AG04450 (cell line): ENCODE measurements around the gene IQCN. TPM values are rescaled to one million over a fixed set of nuclear protein-coding genes. Genes with fewer than 3 reads are reported as not detected.

ENCODE experiments used
- CTCF ChIA-PET: fragments of 300-600, 350-600 bp; formaldehyde crosslinking; extraction: SDS; loops from one replicate; lab custom pipeline; 2022; ENCODE audit warnings: antibody characterized with exemption, inconsistent platforms; lab: Charles Lee
- POLR2A ChIA-PET: fragments of 350-600 bp; formaldehyde crosslinking; extraction: SDS; loops from one replicate; lab custom pipeline; 2021; ENCODE audit warnings: antibody characterized with exemption, inconsistent platforms; lab: Yijun Ruan, JAX
- DNase-seq: peaks from one replicate; pipeline ENCODE4 v3.0.0-alpha.2; 2011; ENCODE audit warnings: low read depth, low spot score
- H3K27ac ChIP-seq: one replicate; pipeline ENCODE4 v1.5.1; 2012; ENCODE audit warnings: low read depth, low read length, control low read depth
- H3K27me3 ChIP-seq: one replicate; pipeline ENCODE4 v1.6.0; 2012; ENCODE audit warnings: low read length; ENCODE audit not compliant: control insufficient read depth, insufficient read depth
- H3K4me3 ChIP-seq: 2 replicates; pipeline ENCODE4 v1.5.1; 2011; ENCODE audit warnings: mild to moderate bottlenecking, low read depth, low read length, control low read depth
- H3K9me3 ChIP-seq: 2 replicates; pipeline ENCODE4 v1.5.1; 2012; ENCODE audit warnings: low read length; ENCODE audit not compliant: control insufficient read depth, insufficient read depth
- polyA plus RNA-seq: library from polyadenylated mRNA; depleted of rRNA; stranded (reverse); fragments of >200 nt; gene quantifications from 2 replicates; pipeline ENCODE4 v1.2.3, GENCODE V29; 2011
- TF ChIP-seq, protein P1 (sequence below): IDR thresholded peaks from 2 replicates; pipeline ENCODE4 v1.5.1; 2011; ENCODE audit warnings: low read depth, low read length, control low read depth, inconsistent platforms

IQCN gene
- polyA plus RNA-seq, 1 experiment, result 0.45 TPM

DNA sequence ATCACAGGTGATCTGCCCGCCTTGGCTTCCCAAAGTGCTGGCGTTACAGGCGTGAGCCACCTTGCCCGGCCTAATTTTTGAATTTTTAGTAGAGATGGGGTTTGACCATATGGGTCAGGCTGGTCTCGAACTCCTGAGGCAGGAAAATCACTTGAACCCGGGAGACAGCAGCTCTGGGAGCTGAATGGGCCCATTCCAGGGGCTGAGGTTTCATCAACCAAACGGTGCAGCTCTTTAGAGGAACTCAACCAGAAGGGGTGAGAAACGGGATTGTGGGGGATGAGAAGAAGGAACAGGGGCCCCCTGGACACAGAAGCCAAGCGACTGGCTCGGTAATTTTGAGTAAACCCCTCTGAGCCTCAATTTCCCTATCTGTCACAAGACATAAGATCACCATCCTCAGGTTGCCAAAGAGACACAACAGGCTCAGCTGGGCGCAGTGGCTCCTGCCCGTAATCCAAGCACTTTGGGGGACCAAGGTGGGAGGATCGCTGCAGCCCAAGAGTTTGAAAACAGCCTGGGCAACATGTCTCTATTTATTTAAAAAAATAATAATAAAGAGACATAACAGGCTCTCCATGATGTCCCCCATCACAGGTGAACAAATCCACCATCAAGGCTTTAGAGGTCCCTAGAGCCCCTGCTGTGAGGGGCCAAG, 562 bp downstream of the IQCN start:
- CTCF ChIA-PET, result interaction anchor here (1.4 kb wide), 1 partner anchor 55 kb away, joined by 6 read pairs; no protein-coding TSS in a partner anchor
- H3K4me3 ChIP-seq, result no peak overlapping the region
- DNase-seq, result no peak
- TF ChIP-seq, protein P1, sequence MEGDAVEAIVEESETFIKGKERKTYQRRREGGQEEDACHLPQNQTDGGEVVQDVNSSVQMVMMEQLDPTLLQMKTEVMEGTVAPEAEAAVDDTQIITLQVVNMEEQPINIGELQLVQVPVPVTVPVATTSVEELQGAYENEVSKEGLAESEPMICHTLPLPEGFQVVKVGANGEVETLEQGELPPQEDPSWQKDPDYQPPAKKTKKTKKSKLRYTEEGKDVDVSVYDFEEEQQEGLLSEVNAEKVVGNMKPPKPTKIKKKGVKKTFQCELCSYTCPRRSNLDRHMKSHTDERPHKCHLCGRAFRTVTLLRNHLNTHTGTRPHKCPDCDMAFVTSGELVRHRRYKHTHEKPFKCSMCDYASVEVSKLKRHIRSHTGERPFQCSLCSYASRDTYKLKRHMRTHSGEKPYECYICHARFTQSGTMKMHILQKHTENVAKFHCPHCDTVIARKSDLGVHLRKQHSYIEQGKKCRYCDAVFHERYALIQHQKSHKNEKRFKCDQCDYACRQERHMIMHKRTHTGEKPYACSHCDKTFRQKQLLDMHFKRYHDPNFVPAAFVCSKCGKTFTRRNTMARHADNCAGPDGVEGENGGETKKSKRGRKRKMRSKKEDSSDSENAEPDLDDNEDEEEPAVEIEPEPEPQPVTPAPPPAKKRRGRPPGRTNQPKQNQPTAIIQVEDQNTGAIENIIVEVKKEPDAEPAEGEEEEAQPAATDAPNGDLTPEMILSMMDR, result no peak
- H3K27ac ChIP-seq, result no peak overlapping the region
- POLR2A ChIA-PET, result interaction anchor here (1.4 kb wide), 1 partner anchor 70 kb away, joined by 3 read pairs; the partner anchor contains the start of gene RAB3A
- no peaks in the 10 kb centered on the region for H3K9me3 ChIP-seq
- H3K27me3 ChIP-seq, result no peaks in the 10 kb centered on the region

DNA sequence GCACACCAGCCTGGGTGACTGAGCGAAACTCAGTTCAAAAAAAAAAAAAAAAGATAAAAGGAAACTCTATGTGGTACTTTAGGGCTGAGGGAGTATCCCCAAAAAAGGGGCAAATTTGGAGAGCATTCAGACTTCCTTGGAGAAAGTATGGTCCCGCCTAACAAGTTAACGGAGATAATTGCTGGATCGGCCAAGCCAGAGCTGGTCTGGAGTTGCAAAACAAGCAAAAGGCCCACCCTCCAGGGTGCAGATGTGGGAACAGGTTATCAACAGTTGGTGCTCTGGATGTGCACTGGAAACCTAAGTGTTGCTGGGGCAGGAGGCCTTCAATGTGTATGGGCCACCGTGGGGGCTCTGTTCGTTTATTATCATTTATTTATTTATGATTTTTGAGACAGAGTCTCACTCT, 2.8 kb downstream of the IQCN start:
- no peak for DNase-seq
- ChIA-PET CTCF (interaction anchor here (0.8 to 1.5 kb wide), 3 partner anchors 17 to 139 kb away, joined by 3 to 8 read pairs (median 4); no protein-coding TSS in a partner anchor), POLR2A (interaction anchor here (0.7 to 0.8 kb wide), 2 partner anchors 10 to 41 kb away, joined by 4 to 5 read pairs; partner anchors contain the start of gene JUND)

DNA sequence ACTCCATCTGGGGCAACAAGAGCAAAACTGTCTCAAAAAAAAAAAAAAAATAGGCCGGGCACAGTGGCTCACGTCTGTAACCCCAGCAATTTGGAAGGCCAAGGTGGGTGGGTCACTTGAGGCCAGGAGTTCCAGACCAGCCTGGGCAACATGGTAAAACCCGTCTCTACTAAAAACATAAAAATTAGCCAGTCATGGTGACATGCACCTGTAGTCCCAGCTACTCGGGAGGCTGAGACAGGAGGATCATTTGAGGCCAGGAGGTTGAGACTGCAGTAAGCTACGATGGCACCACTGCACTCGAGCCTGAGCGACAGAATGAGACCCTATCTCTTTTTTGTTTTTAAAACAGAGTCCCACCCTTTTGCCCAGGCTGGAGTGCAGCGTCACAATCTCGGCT, 3.9 kb downstream of the IQCN start:
- Histone ChIP-seq H3K9me3 (no peaks in the 10 kb centered on the region), H3K27me3 (no peaks in the 10 kb centered on the region), H3K4me3 (no peak overlapping the region), H3K27ac (no peak overlapping the region)
- ChIA-PET CTCF (interaction anchor here (0.7 to 2.0 kb wide), 4 partner anchors 9 to 79 kb away, joined by 3 to 19 read pairs (median 4); no protein-coding TSS in a partner anchor), POLR2A (interaction anchor here (0.6 to 0.7 kb wide), 2 partner anchors 9 to 11 kb away, joined by 10 to 13 read pairs; no protein-coding TSS in a partner anchor)
- TF ChIP-seq, protein P1, result no peak
- DNase-seq, result no peak

More for the DNA sequence above, 2.8 kb downstream of the IQCN start:
- no peaks in the 10 kb centered on the region for H3K27me3 ChIP-seq
- H3K9me3 ChIP-seq, result no peaks in the 10 kb centered on the region
- TF ChIP-seq, protein P1, result no peak
- H3K27ac ChIP-seq, result peak overlapping the region; percentile 11
- H3K4me3 ChIP-seq, result no peak overlapping the region

DNA sequence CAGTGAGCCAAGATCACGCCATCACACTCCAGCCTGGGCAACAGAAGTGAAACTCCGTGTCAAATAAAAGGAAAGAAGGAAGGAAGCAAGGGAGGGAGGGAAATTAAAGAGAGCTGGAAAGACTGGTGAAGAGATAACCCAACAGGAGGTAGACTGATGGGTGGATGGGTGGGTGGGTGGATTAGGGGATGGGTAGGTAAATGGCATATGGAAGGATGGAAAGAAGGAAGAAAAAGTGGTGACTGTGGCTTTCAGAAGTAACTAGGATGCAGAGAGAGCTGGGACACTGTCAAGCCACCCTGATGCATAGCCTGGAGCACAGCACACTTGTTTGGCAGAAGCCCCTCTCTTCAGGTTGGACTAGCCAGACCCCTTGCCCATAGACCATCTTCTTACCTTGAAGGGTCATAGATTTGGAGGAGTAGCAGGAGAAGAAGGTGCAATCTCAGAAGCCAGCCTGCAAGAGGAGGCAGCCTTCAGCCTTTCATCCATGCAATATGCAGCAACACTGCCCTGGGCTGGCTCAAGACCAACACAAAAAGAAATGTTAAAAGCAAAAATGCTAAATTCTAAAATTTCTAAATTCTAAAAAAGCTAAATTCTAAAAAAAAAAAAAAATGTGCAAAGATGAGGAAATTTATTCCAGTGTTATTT, 5.1 kb downstream of the IQCN start:
- Histone ChIP-seq H3K27me3 (no peaks in the 10 kb centered on the region), H3K27ac (no peak overlapping the region), H3K4me3 (no peak overlapping the region), H3K9me3 (no peaks in the 10 kb centered on the region; the same call in 1 of the 2 replicates)
- POLR2A ChIA-PET, result interaction anchor here (0.6 to 1.2 kb wide), 3 partner anchors 11 to 135 kb away, joined by 3 to 8 read pairs (median 4); no protein-coding TSS in a partner anchor
- CTCF ChIA-PET, result interaction anchor here (0.7 to 2.0 kb wide), 6 partner anchors 9 to 128 kb away, joined by 3 to 19 read pairs (median 3); no protein-coding TSS in a partner anchor
- no peak for DNase-seq
- TF ChIP-seq, protein P1, result no peak
